DOHH2 (cell line): Measurements from ENCODE around the gene CTNNA2.

ENCODE experiments used
- EZH2phosphoT487 ChIP-seq: fragments of 200-600 bp; sonication (generic); IDR thresholded peaks from 2 replicates; pipeline ENCODE4 v1.6.1; 2017; ENCODE audit warnings: borderline replicate concordance, mild to moderate bottlenecking, antibody characterized with exemption, low read length, moderate library complexity, mixed read lengths
- TF ChIP-seq, protein P1 (sequence below): fragments of 200-600 bp; sonication (generic); IDR thresholded peaks from one replicate; pipeline ENCODE4 v1.5.1; 2014; ENCODE audit warnings: antibody characterized with exemption, mild to moderate bottlenecking, low read depth, low read length; ENCODE audit not compliant: poor library complexity, severe bottlenecking

DNA sequence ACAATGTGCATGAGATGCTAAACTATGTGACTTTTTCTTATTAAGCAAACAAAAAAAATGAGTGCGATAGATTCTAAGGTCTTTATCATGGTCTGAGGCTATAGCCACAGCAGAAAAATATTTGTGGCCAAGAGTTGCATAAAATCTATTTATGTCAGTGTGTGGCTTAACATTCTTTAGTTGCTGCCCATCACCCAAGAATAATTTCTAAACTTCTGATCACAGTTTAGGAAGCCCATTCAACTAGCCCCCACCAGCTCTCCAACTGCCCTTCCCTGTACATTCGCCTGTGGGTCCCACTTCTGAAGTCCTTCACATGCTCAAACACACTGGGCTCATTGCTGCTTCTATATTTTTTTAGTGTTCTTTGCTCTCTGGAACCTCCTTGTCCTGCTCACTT, 107.1 kb downstream of the CTNNA2 start:
- TF ChIP-seq, protein P1, sequence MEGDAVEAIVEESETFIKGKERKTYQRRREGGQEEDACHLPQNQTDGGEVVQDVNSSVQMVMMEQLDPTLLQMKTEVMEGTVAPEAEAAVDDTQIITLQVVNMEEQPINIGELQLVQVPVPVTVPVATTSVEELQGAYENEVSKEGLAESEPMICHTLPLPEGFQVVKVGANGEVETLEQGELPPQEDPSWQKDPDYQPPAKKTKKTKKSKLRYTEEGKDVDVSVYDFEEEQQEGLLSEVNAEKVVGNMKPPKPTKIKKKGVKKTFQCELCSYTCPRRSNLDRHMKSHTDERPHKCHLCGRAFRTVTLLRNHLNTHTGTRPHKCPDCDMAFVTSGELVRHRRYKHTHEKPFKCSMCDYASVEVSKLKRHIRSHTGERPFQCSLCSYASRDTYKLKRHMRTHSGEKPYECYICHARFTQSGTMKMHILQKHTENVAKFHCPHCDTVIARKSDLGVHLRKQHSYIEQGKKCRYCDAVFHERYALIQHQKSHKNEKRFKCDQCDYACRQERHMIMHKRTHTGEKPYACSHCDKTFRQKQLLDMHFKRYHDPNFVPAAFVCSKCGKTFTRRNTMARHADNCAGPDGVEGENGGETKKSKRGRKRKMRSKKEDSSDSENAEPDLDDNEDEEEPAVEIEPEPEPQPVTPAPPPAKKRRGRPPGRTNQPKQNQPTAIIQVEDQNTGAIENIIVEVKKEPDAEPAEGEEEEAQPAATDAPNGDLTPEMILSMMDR: no peak
- no peak for TF ChIP-seq EZH2phosphoT487
